HL-60/S4 treated with phorbol 12-myristate 13-acetate at 8.2 ng/mL for 4 days and 3 days (cell line): ENCODE data around the gene JMJD6.
"Not testable (repeated sequence)": the region's sequence is repeated elsewhere in the genome, so short reads cannot be mapped to it uniquely, and the experiment has no call there.

Experiments
- in situ Hi-C: fragments of 300-500 bp; cut with MboI; formaldehyde crosslinking; loops from 2 replicates; pipeline ENCODE4 v1.15.0; 2022; ENCODE audit warnings: low sequenced_read_pairs

The JMJD6 gene

GRCh38 chr17:76737082-76737675 is 10.8 kb upstream of the JMJD6 start, which contains the start of gene SRSF2:
Gene SRSF2 (minus strand): TSS chr17:76737331. CDS start chr17:76737160, 171 bp downstream.
- in situ Hi-C loops = no loop called here

GRCh38 chr17:76736349-76737081 is 10.1 kb upstream of the JMJD6 start:
- in situ Hi-C loops = no loop called here

- in situ Hi-C loops = no loop called here
Measured at GRCh38 chr17:76735586-76736348, 9.4 kb upstream of the JMJD6 start.

GRCh38 chr17:76735006-76735405 is 8.6 kb upstream of the JMJD6 start:
- in situ Hi-C loops = no loop called here

GRCh38 chr17:76734080-76734840 is 7.9 kb upstream of the JMJD6 start:
- in situ Hi-C loops = no loop called here

- in situ Hi-C loops = no loop called here
Measured at GRCh38 chr17:76733618-76733957, 7.2 kb upstream of the JMJD6 start.

GRCh38 chr17:76732734-76733617 is 6.6 kb upstream of the JMJD6 start:
- in situ Hi-C loops = no loop called here

- in situ Hi-C loops = not testable (repeated sequence)
Measured at GRCh38 chr17:76731800-76732733, 5.7 kb upstream of the JMJD6 start.

GRCh38 chr17:76727745-76728456 is 1.5 kb upstream of the JMJD6 start:
- in situ Hi-C loops = no loop called here

GRCh38 chr17:76726776-76727718 is 641 bp upstream of the JMJD6 start, which contains the start of gene METTL23:
Gene METTL23 (plus strand): TSS chr17:76726839. CDS start chr17:76729711, 2,872 bp downstream.
- in situ Hi-C loops = no loop called here

- in situ Hi-C loops = no loop called here
Measured at GRCh38 chr17:76725580-76726230, 701 bp downstream of the JMJD6 start.

- in situ Hi-C loops = no loop called here
Measured at GRCh38 chr17:76723812-76724211, 2.6 kb downstream of the JMJD6 start.

- in situ Hi-C loops = not testable (repeated sequence)
Measured at GRCh38 chr17:76722977-76723376, 3.4 kb downstream of the JMJD6 start.

- in situ Hi-C loops = no loop called here
Measured at GRCh38 chr17:76722279-76722678, 4.1 kb downstream of the JMJD6 start.

GRCh38 chr17:76721463-76721862 is 4.9 kb downstream of the JMJD6 start:
- in situ Hi-C loops = no loop called here

- in situ Hi-C loops = no loop called here
Measured at GRCh38 chr17:76720941-76721340, 5.5 kb downstream of the JMJD6 start.

- in situ Hi-C loops = no loop called here
Measured at GRCh38 chr17:76720211-76720610, 6.2 kb downstream of the JMJD6 start.
